Measurements from ENCODE around the gene CD300LD. TPM values are rescaled to one million over a fixed set of nuclear protein-coding genes. Genes with fewer than 3 reads are reported as not detected.

CD300LD gene
- total RNA-seq, 3 donors from 2014 or later (not counting 1 experiment from before 2014, with no cell fraction given) = not detected

DNA sequence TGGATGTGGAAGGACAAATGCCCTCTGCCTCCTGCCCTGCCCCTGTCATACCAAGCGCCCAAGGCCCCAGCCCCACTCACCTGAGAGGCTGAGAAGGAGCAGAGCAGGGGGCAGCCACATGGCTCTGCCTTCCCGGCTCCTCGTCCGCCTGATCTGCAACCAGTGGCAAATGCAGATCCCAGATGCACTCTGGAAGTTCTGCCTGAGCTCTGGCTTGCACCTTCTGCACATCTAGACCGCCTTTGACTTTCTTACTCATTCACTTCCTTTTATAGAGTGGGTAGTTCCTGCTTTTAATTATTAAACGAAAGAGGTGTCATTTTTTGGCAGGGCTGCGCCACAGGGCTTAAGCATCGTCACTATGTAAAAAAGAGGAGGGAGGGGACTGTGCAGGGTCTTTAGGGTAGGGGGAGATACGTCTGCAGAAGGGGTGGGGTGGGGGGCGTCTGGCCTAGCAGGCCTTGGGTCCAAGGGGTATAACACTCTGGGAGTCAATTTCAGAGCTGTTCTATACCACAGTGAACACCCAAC lies 60.8 kb downstream of the CD300LD start, which contains the start of gene CD300LB:
CD300LB (minus strand) TSS at position 245 of the 531 bp plus-strand sequence; CDS start at position 120, 125 bp downstream.
- WGBS (ENCODE audit: insufficient coverage) = 60% methylated on average over 10 of the region's 10 CpGs
- ATAC-seq = peak in 1 of 3 donors; percentile 25

GRCh38 chr17:74530831-74531150 lies 61.3 kb downstream of the CD300LD start:
- Mint-ChIP-seq H3K9me3 (no peaks in the 10 kb centered on the region), H3K27ac (peak overlapping the region; percentile 69 to 89), H3K4me3 (peak overlapping the region; percentile 88), H3K36me3 (no peaks in the 10 kb centered on the region), H3K4me1 (peaks cover 34 to 41% of the 10 kb centered on the region in 2 donors), H3K27me3 (ENCODE audit: low read depth in 2 of 2) (no peaks in the 10 kb centered on the region)
- H3K9me3 ChIP-seq (ENCODE audit: control insufficient read depth, insufficient read depth, low read length) = no peaks in the 10 kb centered on the region
- WGBS (ENCODE audit: insufficient coverage) = 97% methylated on average over 5 of the region's 5 CpGs
- H3K36me3 ChIP-seq (ENCODE audit: control insufficient read depth, insufficient read depth, low read length) = no peaks in the 10 kb centered on the region
- ATAC-seq (no peak), DNase-seq (no peak)
- no peaks in the 10 kb centered on the region for H3K27me3 ChIP-seq (ENCODE audit: control insufficient read depth, insufficient read depth, low read length)
- H3K4me1 ChIP-seq (ENCODE audit: control insufficient read depth, insufficient read depth, low read length) = peaks cover 27% of the 10 kb centered on the region
- no peak overlapping the region for H3K27ac ChIP-seq (ENCODE audit: low read length)
- no peak for TF ChIP-seq CTCF (IDR thresholded peaks at IDR 0.05)
- intact Hi-C loops (cut with micrococcal nuclease) = loop anchor here (5.0 kb wide), 1 partner anchor 328 kb away; the partner anchor contains the start of gene RPL38
- no peak overlapping the region for H3K4me3 ChIP-seq (ENCODE audit: low read length)

More for the DNA sequence above, 60.8 kb downstream of the CD300LD start, which contains the start of gene CD300LB:
- Histone ChIP-seq H3K36me3 (ENCODE audit: control insufficient read depth, insufficient read depth, low read length) (no peaks in the 10 kb centered on the region), H3K4me3 (ENCODE audit: low read length) (peak within 1 kb of the TSS; percentile 47), H3K4me1 (ENCODE audit: control insufficient read depth, insufficient read depth, low read length) (peaks cover 27% of the 10 kb centered on the region), H3K27me3 (ENCODE audit: control insufficient read depth, insufficient read depth, low read length) (no peaks in the 10 kb centered on the region), H3K27ac (ENCODE audit: low read length) (peak within 1 kb of the TSS; percentile 46), H3K9me3 (ENCODE audit: control insufficient read depth, insufficient read depth, low read length) (no peaks in the 10 kb centered on the region)
- Mint-ChIP-seq H3K4me1 (peaks cover 34 to 39% of the 10 kb centered on the region in 2 donors), H3K27me3 (ENCODE audit: low read depth in 2 of 2) (no peaks in the 10 kb centered on the region), H3K27ac (peak within 1 kb of the TSS; percentile 69 to 89), H3K4me3 (peak within 1 kb of the TSS; percentile 88), H3K9me3 (no peaks in the 10 kb centered on the region), H3K36me3 (no peaks in the 10 kb centered on the region)
- TF ChIP-seq CTCF (IDR thresholded peaks at IDR 0.05) = no peak
- intact Hi-C loops (cut with micrococcal nuclease) = loop anchor here (5.0 kb wide), 1 partner anchor 329 kb away; the partner anchor contains the start of gene RPL38
- DNase-seq = no peak

Other genes with a start within 250 kb of the CD300LD start
- gene BTBD17, start 230.4 kb downstream of the CD300LD start, total RNA-seq = under 1 TPM in 1 of 3 donors, not detected in 2; 0.48 TPM
- not detected for gene GPR142, start 224.8 kb downstream of the CD300LD start, total RNA-seq
- under 1 TPM; 0.26 to 0.60 (median 0.29) TPM for gene GPRC5C, start 160.2 kb downstream of the CD300LD start, total RNA-seq
- gene CD300A, start 125.6 kb downstream of the CD300LD start, total RNA-seq = 100 to 1,000 TPM; 287 to 370 (median 295) TPM
- gene CD300LB, start 60.8 kb downstream of the CD300LD start, total RNA-seq = 1 to 10 TPM; 2.0 to 4.9 (median 3.5) TPM
- 1 to 10 TPM; 4.3 to 7.6 (median 6.9) TPM for gene CD300C, start 46.2 kb downstream of the CD300LD start, total RNA-seq
- 1 to 10 TPM in 1 of 3 donors, under 1 TPM in 1, not detected in 1; 0.90 to 9.3 TPM for gene CD300H, start 24.8 kb downstream of the CD300LD start, total RNA-seq
- 1 to 10 TPM; 6.9 to 10.0 (median 8.9) TPM for gene CD300E, start 31.5 kb upstream of the CD300LD start, total RNA-seq
- gene CD300LF, start 120.6 kb upstream of the CD300LD start, total RNA-seq = 10 to 100 TPM in 1 of 3 donors, 1 to 10 TPM in 2; 1.9 to 10.6 (median 8.7) TPM
- 100 to 1,000 TPM; 150 to 184 (median 169) TPM for gene RAB37, start 145.0 kb upstream of the CD300LD start, total RNA-seq
- 100 to 1,000 TPM; 323 to 372 (median 362) TPM for gene NHERF1, start 156.3 kb upstream of the CD300LD start, total RNA-seq
- gene NAT9, start 184.1 kb upstream of the CD300LD start, total RNA-seq = 10 to 100 TPM; 20.0 to 27.2 (median 24.8) TPM

Measured in natural killer cell (primary cell).